Osteocyte (in vitro differentiated cells): Measurements from ENCODE around the gene GMDS. TPM values are rescaled to one million over a fixed set of nuclear protein-coding genes. Genes with fewer than 3 reads are reported as not detected.

Experiments used
- DNase-seq: peaks from one replicate; pipeline ENCODE4 v3.0.0; 2021; ENCODE audit warnings: mixed read lengths; ENCODE audit not compliant: unreplicated experiment; ENCODE audit errors: extremely low spot score
- H3K27ac Mint-ChIP-seq: one replicate; pipeline ENCODE4 v1.8.0; 2021; ENCODE audit warnings: mild to moderate bottlenecking, mixed read lengths; ENCODE audit not compliant: unreplicated experiment
- H3K27me3 Mint-ChIP-seq: one replicate; pipeline ENCODE4 v1.8.0; 2021; ENCODE audit warnings: mixed read lengths; ENCODE audit not compliant: unreplicated experiment
- H3K36me3 Mint-ChIP-seq: one replicate; pipeline ENCODE4 v1.8.0; 2021; ENCODE audit warnings: mixed read lengths; ENCODE audit not compliant: unreplicated experiment
- H3K4me1 Mint-ChIP-seq: one replicate; pipeline ENCODE4 v1.8.0; 2021; ENCODE audit warnings: mixed read lengths; ENCODE audit not compliant: unreplicated experiment
- H3K4me3 Mint-ChIP-seq: one replicate; pipeline ENCODE4 v1.8.0; 2021; ENCODE audit warnings: mild to moderate bottlenecking, moderate library complexity, mixed read lengths; ENCODE audit not compliant: unreplicated experiment
- H3K9me3 Mint-ChIP-seq: one replicate; pipeline ENCODE4 v1.8.0; 2021; ENCODE audit warnings: mixed read lengths; ENCODE audit not compliant: unreplicated experiment
- total RNA-seq: library from RNA; stranded (reverse); gene quantifications from 2 replicates; pipeline ENCODE4 v1.2.1, GENCODE V29; 2021
- TF ChIP-seq, protein P1 (sequence below): fragments of 200-600 bp; sonication (generic); IDR thresholded peaks from 2 replicates; pipeline ENCODE4 v1.5.0; 2021; ENCODE audit warnings: antibody characterized with exemption, mild to moderate bottlenecking, moderate library complexity

The GMDS gene
- total RNA-seq, 1 donor from 2014 or later = 30.7 TPM

DNA sequence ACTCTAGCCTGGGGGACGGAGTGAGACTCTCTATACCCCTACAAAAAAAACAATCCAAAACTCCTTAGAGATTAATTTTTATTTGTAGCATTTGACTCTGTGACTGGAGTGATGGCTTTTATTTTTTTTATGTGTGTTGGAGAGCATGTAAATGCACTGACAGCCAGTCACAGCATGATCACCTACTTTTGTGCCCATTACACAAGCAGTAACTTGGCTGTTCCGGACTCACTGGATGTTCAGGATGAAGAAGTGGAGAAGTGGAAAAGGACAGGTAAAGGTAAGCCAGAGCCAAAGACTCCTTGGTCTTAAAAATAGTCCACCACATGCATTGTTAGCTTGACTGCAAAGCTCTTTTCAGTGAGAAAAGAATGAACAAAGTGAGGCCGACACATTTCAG is 413.0 kb downstream of the GMDS start:
- peak overlapping the region; percentile 88 for H3K27ac Mint-ChIP-seq
- H3K27me3 Mint-ChIP-seq = no peaks in the 10 kb centered on the region
- H3K4me3 Mint-ChIP-seq = no peak overlapping the region
- peaks cover 50% of the 10 kb centered on the region for H3K4me1 Mint-ChIP-seq
- peaks cover 16% of the 10 kb centered on the region for H3K9me3 Mint-ChIP-seq
- DNase-seq = no peak
- peaks cover 14% of the 10 kb centered on the region for H3K36me3 Mint-ChIP-seq
- TF ChIP-seq, protein P1, sequence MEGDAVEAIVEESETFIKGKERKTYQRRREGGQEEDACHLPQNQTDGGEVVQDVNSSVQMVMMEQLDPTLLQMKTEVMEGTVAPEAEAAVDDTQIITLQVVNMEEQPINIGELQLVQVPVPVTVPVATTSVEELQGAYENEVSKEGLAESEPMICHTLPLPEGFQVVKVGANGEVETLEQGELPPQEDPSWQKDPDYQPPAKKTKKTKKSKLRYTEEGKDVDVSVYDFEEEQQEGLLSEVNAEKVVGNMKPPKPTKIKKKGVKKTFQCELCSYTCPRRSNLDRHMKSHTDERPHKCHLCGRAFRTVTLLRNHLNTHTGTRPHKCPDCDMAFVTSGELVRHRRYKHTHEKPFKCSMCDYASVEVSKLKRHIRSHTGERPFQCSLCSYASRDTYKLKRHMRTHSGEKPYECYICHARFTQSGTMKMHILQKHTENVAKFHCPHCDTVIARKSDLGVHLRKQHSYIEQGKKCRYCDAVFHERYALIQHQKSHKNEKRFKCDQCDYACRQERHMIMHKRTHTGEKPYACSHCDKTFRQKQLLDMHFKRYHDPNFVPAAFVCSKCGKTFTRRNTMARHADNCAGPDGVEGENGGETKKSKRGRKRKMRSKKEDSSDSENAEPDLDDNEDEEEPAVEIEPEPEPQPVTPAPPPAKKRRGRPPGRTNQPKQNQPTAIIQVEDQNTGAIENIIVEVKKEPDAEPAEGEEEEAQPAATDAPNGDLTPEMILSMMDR = no peak

DNA sequence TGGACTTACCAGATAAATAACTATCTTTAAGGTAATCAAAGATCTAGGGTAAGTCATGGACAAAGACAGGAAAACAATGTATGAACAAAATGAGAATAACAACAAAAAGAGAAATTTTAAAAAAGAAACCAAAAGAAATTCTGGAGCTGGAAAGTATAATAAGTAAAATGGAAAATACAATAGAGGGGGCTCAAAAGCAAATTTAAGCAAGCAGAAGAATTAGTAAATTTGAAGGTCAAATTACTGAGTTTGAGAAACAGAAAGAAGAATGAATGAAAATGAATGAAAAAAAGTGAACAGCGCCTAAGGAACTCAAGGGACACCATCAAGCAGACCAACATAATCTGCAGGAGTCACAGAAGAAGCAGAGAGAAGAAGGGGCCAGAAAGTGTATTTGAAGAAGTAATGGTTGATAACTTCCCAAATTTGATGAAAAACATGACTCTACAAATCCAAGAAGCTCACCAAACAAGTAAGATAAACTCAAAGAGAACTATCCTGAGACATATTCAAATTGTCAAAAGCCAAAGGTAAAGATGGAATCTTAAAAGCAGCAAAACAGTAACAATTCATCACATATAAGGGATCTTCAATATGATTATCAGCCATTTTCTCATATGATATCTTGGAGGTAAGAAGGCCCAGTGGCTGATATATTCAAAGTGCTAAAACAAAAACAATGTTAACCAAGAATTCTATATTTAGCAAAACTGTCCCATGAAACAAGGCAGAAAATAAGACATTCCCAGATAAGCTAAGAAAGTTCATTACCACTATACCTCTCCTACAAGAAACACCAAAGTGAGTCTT is 417.2 kb downstream of the GMDS start:
- Mint-ChIP-seq H3K4me3 (no peak overlapping the region), H3K27ac (no peak overlapping the region), H3K9me3 (peaks cover 16% of the 10 kb centered on the region), H3K4me1 (peaks cover 22% of the 10 kb centered on the region), H3K27me3 (no peaks in the 10 kb centered on the region), H3K36me3 (peaks cover 14% of the 10 kb centered on the region)
- TF ChIP-seq, protein P1 = no peak
- DNase-seq = no peak

DNA sequence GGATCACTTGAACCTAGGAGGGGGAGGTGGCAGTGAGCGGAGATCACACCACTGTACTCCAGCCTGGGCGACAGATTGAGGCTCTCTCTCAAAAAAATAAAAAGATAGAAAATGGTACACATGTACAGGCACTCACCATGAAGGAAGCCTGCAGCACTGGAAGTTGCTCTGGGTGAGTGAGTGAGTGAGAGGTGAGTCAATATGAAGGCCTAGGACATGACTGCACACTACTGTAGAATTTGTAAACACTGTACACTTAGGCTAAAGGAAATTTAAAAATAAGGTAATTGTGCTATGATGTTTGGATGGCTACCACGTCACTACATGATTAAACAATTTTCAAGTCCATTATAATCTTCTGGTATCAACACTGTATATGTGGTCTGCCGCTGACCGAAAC is 419.5 kb downstream of the GMDS start:
- Mint-ChIP-seq H3K4me1 (peaks cover 15% of the 10 kb centered on the region), H3K9me3 (peaks cover 16% of the 10 kb centered on the region), H3K27ac (no peak overlapping the region), H3K27me3 (no peaks in the 10 kb centered on the region), H3K36me3 (peaks cover 14% of the 10 kb centered on the region), H3K4me3 (no peak overlapping the region)
- DNase-seq = no peak
- TF ChIP-seq, protein P1 = no peak

DNA sequence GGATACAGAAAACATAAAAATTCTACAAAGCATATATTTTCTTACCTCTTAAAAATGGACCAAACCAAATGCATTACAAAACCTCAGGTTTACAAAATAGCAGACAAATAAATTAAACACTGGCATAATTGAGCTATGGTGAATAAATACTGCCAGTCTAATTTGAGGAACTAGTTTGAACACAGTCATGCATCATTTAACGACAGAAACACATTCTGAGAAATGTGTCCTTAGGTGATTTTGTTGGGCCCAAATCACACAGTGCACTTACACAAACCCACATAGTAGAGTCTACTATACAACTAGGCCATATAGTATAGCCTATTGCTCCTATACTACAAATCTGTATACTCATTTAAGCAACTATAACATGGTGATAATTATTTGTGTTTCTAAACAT is 420.1 kb downstream of the GMDS start:
- TF ChIP-seq, protein P1 = no peak
- peaks cover 16% of the 10 kb centered on the region for H3K9me3 Mint-ChIP-seq

DNA sequence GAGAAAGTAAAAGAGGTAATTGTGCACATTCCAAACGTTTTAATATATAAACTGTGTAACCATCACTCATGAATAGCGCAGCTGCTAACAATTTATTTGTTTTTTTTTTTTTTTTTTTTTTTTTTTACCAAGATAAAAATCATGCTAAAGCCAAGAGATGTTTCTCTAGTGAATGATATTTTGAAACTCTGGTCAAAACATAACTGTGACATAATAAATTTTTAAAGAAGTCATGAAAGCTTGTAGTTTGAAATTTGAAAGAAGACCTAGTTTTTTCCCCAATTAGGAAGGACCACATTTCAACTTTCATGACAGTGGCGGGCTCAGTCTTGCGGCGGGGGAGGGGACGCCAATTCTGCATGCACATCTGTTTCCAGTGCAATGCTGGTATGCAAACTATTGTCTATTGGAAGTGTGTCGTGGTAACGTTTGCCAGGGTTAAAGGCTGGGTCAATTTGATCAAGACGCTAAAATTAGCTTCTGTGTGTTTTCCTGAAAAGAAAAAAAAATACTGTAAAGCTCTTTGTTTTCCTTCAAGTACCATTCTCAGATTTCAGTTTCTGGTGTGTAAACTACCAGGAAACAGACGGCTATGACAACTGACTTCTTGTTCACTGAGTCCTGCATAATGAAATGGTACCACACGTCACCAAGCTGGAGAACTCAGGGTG is 423.8 kb downstream of the GMDS start:
- Mint-ChIP-seq H3K4me3 (peak overlapping the region; percentile 64), H3K27ac (peak overlapping the region; percentile 96)

More for the DNA sequence above, 420.1 kb downstream of the GMDS start:
- no peaks in the 10 kb centered on the region for H3K27me3 Mint-ChIP-seq
- H3K27ac Mint-ChIP-seq = no peak overlapping the region
- H3K4me1 Mint-ChIP-seq = peaks cover 22% of the 10 kb centered on the region
- H3K4me3 Mint-ChIP-seq = no peak overlapping the region
- no peak for DNase-seq
- H3K36me3 Mint-ChIP-seq = peaks cover 14% of the 10 kb centered on the region

More for the DNA sequence above, 423.8 kb downstream of the GMDS start:
- no peaks in the 10 kb centered on the region for H3K27me3 Mint-ChIP-seq
- H3K4me1 Mint-ChIP-seq = peaks cover 32% of the 10 kb centered on the region
- DNase-seq = no peak
- H3K36me3 Mint-ChIP-seq = no peaks in the 10 kb centered on the region
- H3K9me3 Mint-ChIP-seq = no peaks in the 10 kb centered on the region
- TF ChIP-seq, protein P1 = no peak
